ENCODE results near the gene ERRFI1. TPM values are rescaled to one million over a fixed set of nuclear protein-coding genes. Genes with fewer than 3 reads are reported as not detected.
"Not testable (repeated sequence)": the region's sequence is repeated elsewhere in the genome, so short reads cannot be mapped to it uniquely, and the experiment has no call there.

The ERRFI1 gene
- total RNA-seq, 2 experiments from 2014 or later = 0.22 to 0.35 TPM

- H3K4me3 Mint-ChIP-seq; DNase-seq; CTCF ChIA-PET; H3K27ac Mint-ChIP-seq; H3K4me1 Mint-ChIP-seq; H3K36me3 Mint-ChIP-seq (ENCODE audit: low read depth); H3K9me3 Mint-ChIP-seq; H3K27me3 Mint-ChIP-seq: not testable (repeated sequence)
- POLR2A ChIA-PET = interaction anchor here (0.6 kb wide), 1 partner anchor 86 kb away, joined by 3 read pairs; no protein-coding TSS in a partner anchor
Measured at GRCh38 chr1:8057779-8058178, 31.7 kb upstream of the ERRFI1 start.

- no peak for DNase-seq
- Mint-ChIP-seq H3K4me1 (no peaks in the 10 kb centered on the region), H3K9me3 (no peaks in the 10 kb centered on the region), H3K27me3 (peaks cover 9% of the 10 kb centered on the region), H3K27ac (no peak overlapping the region), H3K36me3 (ENCODE audit: low read depth) (no peaks in the 10 kb centered on the region), H3K4me3 (no peak overlapping the region)
- ChIA-PET CTCF (no interaction called here), POLR2A (no interaction called here)
Measured at GRCh38 chr1:8055973-8056372, 29.9 kb upstream of the ERRFI1 start.

GRCh38 chr1:8053878-8054567 lies 27.9 kb upstream of the ERRFI1 start:
- Mint-ChIP-seq H3K9me3 (no peaks in the 10 kb centered on the region), H3K4me1 (peaks cover 2% of the 10 kb centered on the region), H3K27me3 (peaks cover 9% of the 10 kb centered on the region), H3K36me3 (ENCODE audit: low read depth) (no peaks in the 10 kb centered on the region), H3K4me3 (no peak overlapping the region), H3K27ac (no peak overlapping the region)
- ChIA-PET CTCF (no interaction called here), POLR2A (interaction anchor here (0.5 kb wide), 1 partner anchor 21 kb away, joined by 4 read pairs; no protein-coding TSS in a partner anchor)
- DNase-seq = no peak

GRCh38 chr1:8051650-8052049 lies 25.5 kb upstream of the ERRFI1 start:
- H3K36me3 Mint-ChIP-seq (ENCODE audit: low read depth) = no peaks in the 10 kb centered on the region
- H3K4me1 Mint-ChIP-seq = peaks cover 2% of the 10 kb centered on the region
- peaks cover 15% of the 10 kb centered on the region for H3K27me3 Mint-ChIP-seq
- DNase-seq = no peak
- H3K9me3 Mint-ChIP-seq = no peaks in the 10 kb centered on the region
- H3K4me3 Mint-ChIP-seq = no peak overlapping the region
- ChIA-PET POLR2A (no interaction called here), CTCF (no interaction called here)
- no peak overlapping the region for H3K27ac Mint-ChIP-seq

- H3K36me3 Mint-ChIP-seq (ENCODE audit: low read depth); H3K9me3 Mint-ChIP-seq; H3K27ac Mint-ChIP-seq; H3K4me3 Mint-ChIP-seq; POLR2A ChIA-PET; CTCF ChIA-PET; DNase-seq; H3K4me1 Mint-ChIP-seq: not testable (repeated sequence)
- peaks cover 15% of the 10 kb centered on the region for H3K27me3 Mint-ChIP-seq
Measured at GRCh38 chr1:8049229-8049628, 23.1 kb upstream of the ERRFI1 start.

- no peak overlapping the region for H3K27ac Mint-ChIP-seq
- H3K36me3 Mint-ChIP-seq (ENCODE audit: low read depth) = no peaks in the 10 kb centered on the region
- H3K27me3 Mint-ChIP-seq = peaks cover 9% of the 10 kb centered on the region
- DNase-seq = no peak
- H3K9me3 Mint-ChIP-seq = no peaks in the 10 kb centered on the region
- H3K4me1 Mint-ChIP-seq = peaks cover 2% of the 10 kb centered on the region
- H3K4me3 Mint-ChIP-seq = no peak overlapping the region
- ChIA-PET POLR2A (no interaction called here), CTCF (interaction anchor here (0.7 kb wide), 1 partner anchor 18 kb away, joined by 3 read pairs; no protein-coding TSS in a partner anchor)
Measured at GRCh38 chr1:8047686-8048445, 21.8 kb upstream of the ERRFI1 start.

- H3K4me3 Mint-ChIP-seq = no peak overlapping the region
- ChIA-PET CTCF (no interaction called here), POLR2A (no interaction called here)
- no peaks in the 10 kb centered on the region for H3K9me3 Mint-ChIP-seq
- no peak overlapping the region for H3K27ac Mint-ChIP-seq
- no peak for DNase-seq
- H3K4me1 Mint-ChIP-seq = peaks cover 2% of the 10 kb centered on the region
- peaks cover 9% of the 10 kb centered on the region for H3K27me3 Mint-ChIP-seq
- no peaks in the 10 kb centered on the region for H3K36me3 Mint-ChIP-seq (ENCODE audit: low read depth)
Measured at GRCh38 chr1:8047112-8047511, 21.0 kb upstream of the ERRFI1 start.

- no peak for DNase-seq
- Mint-ChIP-seq H3K4me1 (peaks cover 2% of the 10 kb centered on the region), H3K36me3 (ENCODE audit: low read depth) (no peaks in the 10 kb centered on the region), H3K27ac (no peak overlapping the region), H3K4me3 (no peak overlapping the region), H3K27me3 (peaks cover 9% of the 10 kb centered on the region), H3K9me3 (no peaks in the 10 kb centered on the region)
- ChIA-PET CTCF (no interaction called here), POLR2A (no interaction called here)
Measured at GRCh38 chr1:8046391-8046790, 20.3 kb upstream of the ERRFI1 start.

GRCh38 chr1:8043621-8044020 lies 17.5 kb upstream of the ERRFI1 start:
- Mint-ChIP-seq H3K9me3 (no peaks in the 10 kb centered on the region), H3K4me1 (no peaks in the 10 kb centered on the region), H3K4me3 (no peak overlapping the region), H3K27ac (no peak overlapping the region), H3K27me3 (peaks cover 13% of the 10 kb centered on the region), H3K36me3 (ENCODE audit: low read depth) (no peaks in the 10 kb centered on the region)
- CTCF ChIA-PET = no interaction called here
- POLR2A ChIA-PET = no interaction called here
- DNase-seq = no peak

GRCh38 chr1:8042134-8042533 lies 16.0 kb upstream of the ERRFI1 start:
- H3K36me3 Mint-ChIP-seq (ENCODE audit: low read depth) = no peaks in the 10 kb centered on the region
- ChIA-PET POLR2A (no interaction called here), CTCF (interaction anchor here (0.5 kb wide), 1 partner anchor 13 kb away, joined by 6 read pairs; no protein-coding TSS in a partner anchor)
- no peaks in the 10 kb centered on the region for H3K9me3 Mint-ChIP-seq
- DNase-seq = no peak
- H3K27me3 Mint-ChIP-seq = peaks cover 8% of the 10 kb centered on the region
- H3K27ac Mint-ChIP-seq = no peak overlapping the region
- H3K4me1 Mint-ChIP-seq = no peaks in the 10 kb centered on the region
- no peak overlapping the region for H3K4me3 Mint-ChIP-seq

GRCh38 chr1:8040586-8040985 lies 14.5 kb upstream of the ERRFI1 start:
- POLR2A ChIA-PET = no interaction called here
- H3K27me3 Mint-ChIP-seq = peaks cover 7% of the 10 kb centered on the region
- no peak overlapping the region for H3K27ac Mint-ChIP-seq
- H3K9me3 Mint-ChIP-seq = no peaks in the 10 kb centered on the region
- H3K36me3 Mint-ChIP-seq (ENCODE audit: low read depth) = no peaks in the 10 kb centered on the region
- no peak overlapping the region for H3K4me3 Mint-ChIP-seq
- CTCF ChIA-PET = interaction anchor here (0.6 kb wide), 1 partner anchor 179 kb away, joined by 3 read pairs; no protein-coding TSS in a partner anchor
- H3K4me1 Mint-ChIP-seq = no peaks in the 10 kb centered on the region
- DNase-seq = no peak

GRCh38 chr1:8039071-8039470 lies 13.0 kb upstream of the ERRFI1 start:
- H3K27me3 Mint-ChIP-seq = peaks cover 7% of the 10 kb centered on the region
- DNase-seq = no peak
- no peak overlapping the region for H3K27ac Mint-ChIP-seq
- no peaks in the 10 kb centered on the region for H3K36me3 Mint-ChIP-seq (ENCODE audit: low read depth)
- ChIA-PET POLR2A (no interaction called here), CTCF (interaction anchor here (0.6 kb wide), 1 partner anchor 557 kb away, joined by 5 read pairs; no protein-coding TSS in a partner anchor)
- no peak overlapping the region for H3K4me3 Mint-ChIP-seq
- no peaks in the 10 kb centered on the region for H3K4me1 Mint-ChIP-seq
- H3K9me3 Mint-ChIP-seq = no peaks in the 10 kb centered on the region

GRCh38 chr1:8035289-8035688 lies 9.2 kb upstream of the ERRFI1 start:
- DNase-seq = no peak
- CTCF ChIA-PET = no interaction called here
- no peaks in the 10 kb centered on the region for H3K4me1 Mint-ChIP-seq

More at GRCh38 chr1:8035289-8035688, 9.2 kb upstream of the ERRFI1 start:
- H3K9me3 Mint-ChIP-seq = no peaks in the 10 kb centered on the region
- no peak overlapping the region for H3K27ac Mint-ChIP-seq
- POLR2A ChIA-PET = no interaction called here
- H3K27me3 Mint-ChIP-seq = peaks cover 3% of the 10 kb centered on the region
- H3K36me3 Mint-ChIP-seq (ENCODE audit: low read depth) = no peaks in the 10 kb centered on the region
- no peak overlapping the region for H3K4me3 Mint-ChIP-seq
